Measurements from ENCODE around the gene FAM180B.

DNA sequence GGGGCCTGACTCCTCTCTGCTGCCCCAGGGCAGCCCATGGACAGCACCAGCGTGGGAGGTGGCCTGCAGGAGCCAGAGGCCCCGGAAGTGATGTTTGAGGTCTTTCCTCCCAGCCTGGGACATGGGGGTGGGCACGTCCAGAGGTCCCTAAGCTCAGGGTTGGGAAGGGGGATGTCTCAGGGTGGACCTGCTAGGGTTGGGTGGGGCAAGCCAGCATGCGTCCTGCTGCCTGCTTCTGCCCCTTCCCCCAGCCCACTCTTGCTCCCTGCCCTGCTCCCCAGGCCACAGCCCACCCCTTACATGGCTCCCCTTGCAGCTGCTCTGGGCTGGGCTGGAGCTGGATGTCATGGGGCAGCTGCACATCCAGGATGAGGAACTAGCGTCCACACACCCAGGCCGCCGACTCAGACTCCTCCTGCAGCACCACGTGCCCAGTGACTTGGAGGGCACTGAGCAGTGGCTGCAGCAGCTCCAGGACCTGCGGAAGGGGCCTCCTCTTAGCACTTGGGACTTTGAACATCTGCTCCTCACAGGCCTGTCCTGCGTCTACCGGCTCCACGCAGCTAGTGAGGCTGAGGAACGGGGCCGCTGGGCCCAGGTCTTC is 1.3 kb downstream of the FAM180B start:
- TF ChIP-seq GATA1 (IDR thresholded peaks at IDR 0.05; ENCODE audit: low read depth, low read length) (no peak), POLR2A (IDR thresholded peaks at IDR 0.05; ENCODE audit: low read length) (no peak)

Measured in erythroblast (primary cell).